EL (cell line): ENCODE data around the gene OR4F6.

Experiments
- DNase-seq: peaks from one replicate; pipeline ENCODE4 v3.0.0-alpha.2; 2016

OR4F6 gene

GRCh38 chr15:101804941-101805340 is 1.6 kb downstream of the OR4F6 start:
- no peak for DNase-seq

DNA sequence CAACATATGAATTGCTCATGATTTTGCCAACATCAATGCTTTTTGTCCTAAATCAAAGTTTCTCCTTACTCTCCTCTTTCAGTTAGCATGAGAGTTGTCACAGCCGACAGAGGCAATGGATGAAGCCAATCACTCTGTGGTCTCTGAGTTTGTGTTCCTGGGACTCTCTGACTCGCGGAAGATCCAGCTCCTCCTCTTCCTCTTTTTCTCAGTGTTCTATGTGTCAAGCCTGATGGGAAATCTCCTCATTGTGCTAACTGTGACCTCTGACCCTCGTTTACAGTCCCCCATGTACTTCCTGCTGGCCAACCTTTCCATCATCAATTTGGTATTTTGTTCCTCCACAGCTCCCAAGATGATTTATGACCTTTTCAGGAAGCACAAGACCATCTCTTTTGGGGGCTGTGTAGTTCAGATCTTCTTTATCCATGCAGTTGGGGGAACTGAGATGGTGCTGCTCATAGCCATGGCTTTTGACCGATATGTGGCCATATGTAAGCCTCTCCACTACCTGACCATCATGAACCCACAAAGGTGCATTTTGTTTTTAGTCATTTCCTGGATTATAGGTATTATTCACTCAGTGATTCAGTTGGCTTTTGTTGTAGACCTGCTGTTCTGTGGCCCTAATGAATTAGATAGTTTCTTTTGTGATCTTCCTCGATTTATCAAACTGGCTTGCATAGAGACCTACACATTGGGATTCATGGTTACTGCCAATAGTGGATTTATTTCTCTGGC is 2.5 kb downstream of the OR4F6 start:
- no peak for DNase-seq

- peak; percentile 74 for DNase-seq
Measured at GRCh38 chr15:101807345-101807945, 4.1 kb downstream of the OR4F6 start.

DNA sequence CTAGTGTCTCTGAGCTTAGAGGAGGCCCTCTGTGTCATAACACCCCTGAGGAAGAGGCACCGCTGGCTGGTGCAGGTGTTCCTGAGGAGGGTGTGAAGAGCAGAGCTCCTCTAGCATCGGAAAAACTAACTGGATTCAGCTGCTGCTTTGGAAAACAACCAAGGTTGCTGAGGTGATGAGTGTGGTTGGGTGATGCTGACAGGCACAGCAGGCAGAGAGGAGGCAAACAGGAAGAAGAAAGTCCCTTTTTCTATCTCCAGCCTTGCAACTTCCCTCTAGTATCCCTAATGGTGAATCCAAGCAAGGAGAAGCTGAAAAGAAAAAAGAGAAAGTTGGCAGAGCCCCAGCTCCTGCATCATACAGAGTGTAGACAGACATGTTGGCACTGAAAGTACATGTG is 4.9 kb downstream of the OR4F6 start:
- DNase-seq, result peak; percentile 52

- no peak for DNase-seq
Measured at GRCh38 chr15:101810456-101810855, 7.1 kb downstream of the OR4F6 start.

DNA sequence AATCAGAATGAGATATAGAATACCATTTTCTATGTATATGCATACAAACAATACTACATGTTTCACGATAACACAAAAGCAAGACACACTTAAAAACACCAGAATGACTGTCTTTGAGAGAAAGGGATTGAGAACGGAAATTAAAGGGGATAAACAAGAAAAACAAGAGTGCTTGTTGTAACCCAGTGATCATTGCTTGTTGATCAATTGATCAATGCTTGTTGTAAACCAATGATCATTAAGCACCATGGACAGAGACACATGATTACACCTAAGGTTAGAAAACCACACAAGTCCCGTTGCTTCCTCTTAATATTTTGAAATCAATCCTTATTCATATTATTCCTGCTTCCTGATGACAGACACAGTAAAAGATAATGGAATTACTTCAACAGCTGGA is 7.6 kb downstream of the OR4F6 start:
- DNase-seq, result no peak

GRCh38 chr15:101811902-101812301 is 8.6 kb downstream of the OR4F6 start, which contains the start of gene OR4F15:
Gene OR4F15 (plus strand): TSS chr15:101812202. CDS start chr15:101818187, 5,985 bp downstream.
- no peak for DNase-seq

DNA sequence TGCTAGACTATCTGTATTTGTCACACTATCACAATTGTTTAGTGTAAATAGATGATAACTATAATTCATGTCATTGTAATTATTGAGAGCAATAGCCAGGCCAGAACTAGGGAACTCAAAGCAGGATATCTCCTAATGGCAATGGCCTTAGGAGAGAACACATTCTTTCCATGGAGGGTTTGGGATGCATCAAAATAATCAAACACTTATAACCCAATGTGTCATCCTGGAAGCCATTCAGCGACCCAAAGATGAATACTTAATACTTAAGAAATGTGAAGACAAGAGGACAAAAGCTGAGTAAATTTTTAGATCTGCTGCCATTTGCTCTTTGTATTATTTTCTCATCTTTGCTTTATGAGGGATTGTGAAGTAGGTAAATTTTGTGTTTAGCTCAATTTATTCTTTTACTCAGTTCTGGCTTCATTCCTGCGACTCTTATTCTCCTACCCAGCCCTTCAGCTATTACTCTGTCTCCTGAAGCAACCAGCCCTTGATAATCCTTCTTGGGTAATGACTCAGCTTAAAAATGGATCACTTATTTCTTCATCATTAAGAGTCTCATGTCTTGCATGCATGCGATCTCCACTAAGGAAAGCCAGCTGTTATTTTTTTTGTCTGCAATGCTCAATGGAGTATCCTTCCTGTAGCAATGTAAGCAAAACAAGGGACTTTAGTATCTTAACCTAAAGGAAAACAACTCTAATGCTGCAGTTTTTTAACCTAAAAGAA is 10.7 kb downstream of the OR4F6 start:
- peak; percentile 25 for DNase-seq

- DNase-seq, result no peak
Measured at GRCh38 chr15:101820781-101821180, 17.5 kb downstream of the OR4F6 start.

GRCh38 chr15:101827257-101827656 is 23.9 kb downstream of the OR4F6 start:
- peak; percentile 66 for DNase-seq

DNA sequence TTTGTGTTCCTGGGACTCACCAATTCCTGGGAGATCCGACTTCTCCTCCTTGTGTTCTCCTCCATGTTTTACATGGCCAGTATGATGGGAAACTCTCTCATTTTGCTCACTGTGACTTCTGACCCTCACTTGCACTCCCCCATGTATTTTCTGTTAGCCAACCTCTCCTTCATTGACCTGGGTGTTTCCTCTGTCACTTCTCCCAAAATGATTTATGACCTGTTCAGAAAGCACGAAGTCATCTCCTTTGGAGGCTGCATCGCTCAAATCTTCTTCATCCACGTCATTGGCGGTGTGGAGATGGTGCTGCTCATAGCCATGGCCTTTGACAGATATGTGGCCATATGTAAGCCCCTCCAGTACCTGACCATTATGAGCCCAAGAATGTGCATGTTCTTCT is 25.5 kb downstream of the OR4F6 start:
- DNase-seq, result no peak

DNA sequence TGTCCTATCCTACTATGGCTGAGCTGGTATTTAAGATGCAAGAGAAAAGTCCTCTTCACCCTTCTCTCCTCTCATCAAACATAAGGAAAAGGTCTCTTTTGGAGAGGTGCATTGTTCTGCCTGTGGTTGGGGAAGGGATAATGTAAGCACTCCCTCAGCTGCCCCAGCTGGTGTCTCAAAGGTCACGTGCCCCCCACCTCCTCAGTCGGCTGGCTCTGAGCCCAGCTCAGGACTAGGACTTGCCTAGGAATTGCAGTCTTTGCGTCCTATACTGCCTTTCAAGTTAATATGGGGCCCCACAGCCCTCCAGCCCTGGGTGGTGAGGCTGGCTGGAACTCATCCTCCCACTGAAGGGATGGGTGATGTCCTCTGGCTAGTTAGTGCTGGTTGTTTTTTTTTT is 38.3 kb downstream of the OR4F6 start:
- DNase-seq, result no peak

DNA sequence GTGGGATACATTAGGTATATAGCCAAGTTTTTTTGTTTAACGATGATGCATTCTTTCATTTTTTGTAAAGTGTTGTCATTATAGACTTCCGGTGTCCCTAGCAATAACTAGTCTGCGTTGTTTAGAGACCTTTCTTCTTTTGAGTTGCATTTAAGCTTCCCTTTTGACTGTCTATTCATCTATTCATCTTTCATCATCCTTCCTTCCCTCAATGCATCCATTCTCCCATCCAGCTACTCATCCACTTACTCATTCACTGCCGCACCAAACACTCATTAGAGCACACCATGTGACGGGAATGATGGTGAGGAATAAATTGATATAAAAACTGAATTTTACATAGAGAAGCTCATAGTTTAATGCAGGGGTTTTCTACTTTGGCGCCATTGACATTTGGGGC is 41.6 kb downstream of the OR4F6 start:
- DNase-seq, result no peak

DNA sequence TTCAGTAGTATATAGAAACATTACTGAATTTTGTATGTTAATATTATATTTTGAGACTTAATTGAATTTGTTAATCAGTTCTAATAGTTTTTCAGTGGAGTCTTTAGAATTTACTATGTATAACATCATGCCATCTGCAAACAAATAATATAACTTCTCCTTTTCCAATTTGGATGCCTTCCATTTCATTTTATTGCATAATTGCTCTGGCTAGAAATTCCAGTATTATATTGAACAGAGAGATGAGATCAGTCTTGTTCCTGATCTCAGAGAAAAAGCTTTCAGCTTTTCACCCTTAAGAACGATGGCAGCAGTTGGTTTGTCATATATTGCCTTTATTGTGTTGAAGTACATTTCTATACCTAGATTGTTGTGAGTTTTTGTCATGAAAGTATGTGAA is 49.0 kb downstream of the OR4F6 start:
- no peak for DNase-seq
